Stromal cell of bone marrow (primary cell): ENCODE data around the gene PEMT.

Experiments
- DNase-seq: peaks from one replicate; pipeline ENCODE4 v3.0.0-alpha.2; 2012; ENCODE audit warnings: low read depth

The PEMT gene

DNA sequence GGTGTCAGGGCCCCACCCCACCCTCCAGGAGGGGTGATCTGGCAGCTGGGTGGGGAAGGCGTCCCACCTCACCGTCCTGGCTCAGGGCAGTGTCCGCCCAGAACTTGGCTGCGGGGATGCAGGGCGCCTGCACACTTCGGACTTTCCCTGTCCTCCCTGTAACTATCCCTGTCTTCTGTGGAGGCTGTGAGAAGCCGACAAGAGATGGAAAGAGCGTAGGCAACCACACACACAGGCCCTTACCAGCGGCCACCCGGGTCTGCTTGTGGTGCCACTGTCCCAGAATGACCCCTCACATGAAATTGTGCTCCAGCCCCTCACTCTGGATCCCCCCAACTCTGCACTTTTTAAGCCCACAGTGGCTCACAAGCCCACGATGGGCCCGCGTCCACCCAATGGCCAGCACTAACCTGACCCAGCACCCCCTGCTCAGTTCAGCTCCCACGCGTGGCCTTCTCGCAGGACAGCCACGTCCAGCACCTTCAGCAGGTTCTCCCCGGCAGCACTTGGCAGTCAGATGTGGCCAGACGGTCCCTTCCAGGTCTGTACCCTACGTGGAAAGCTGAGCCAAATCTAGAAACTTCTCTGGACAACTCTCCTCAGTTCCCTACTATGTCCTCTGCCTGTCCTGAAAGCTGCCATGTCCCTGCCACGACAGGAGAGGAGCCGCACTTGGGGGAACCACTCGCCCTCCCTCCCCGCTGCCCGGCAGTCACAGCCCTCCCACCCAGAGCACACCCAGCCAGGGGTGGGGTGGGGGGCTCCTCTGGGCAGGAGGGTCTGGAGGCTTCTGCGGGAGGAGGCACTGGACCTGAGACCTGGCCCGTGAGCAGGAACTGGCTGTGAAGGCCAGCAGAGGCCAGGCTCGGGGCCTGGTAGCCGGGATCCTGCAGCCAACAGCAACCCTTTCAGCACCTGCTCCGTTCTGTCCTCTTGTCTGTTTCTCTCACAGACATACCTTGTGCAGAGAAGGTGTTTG, 38.0 kb downstream of the PEMT start:
- no peak for DNase-seq

DNA sequence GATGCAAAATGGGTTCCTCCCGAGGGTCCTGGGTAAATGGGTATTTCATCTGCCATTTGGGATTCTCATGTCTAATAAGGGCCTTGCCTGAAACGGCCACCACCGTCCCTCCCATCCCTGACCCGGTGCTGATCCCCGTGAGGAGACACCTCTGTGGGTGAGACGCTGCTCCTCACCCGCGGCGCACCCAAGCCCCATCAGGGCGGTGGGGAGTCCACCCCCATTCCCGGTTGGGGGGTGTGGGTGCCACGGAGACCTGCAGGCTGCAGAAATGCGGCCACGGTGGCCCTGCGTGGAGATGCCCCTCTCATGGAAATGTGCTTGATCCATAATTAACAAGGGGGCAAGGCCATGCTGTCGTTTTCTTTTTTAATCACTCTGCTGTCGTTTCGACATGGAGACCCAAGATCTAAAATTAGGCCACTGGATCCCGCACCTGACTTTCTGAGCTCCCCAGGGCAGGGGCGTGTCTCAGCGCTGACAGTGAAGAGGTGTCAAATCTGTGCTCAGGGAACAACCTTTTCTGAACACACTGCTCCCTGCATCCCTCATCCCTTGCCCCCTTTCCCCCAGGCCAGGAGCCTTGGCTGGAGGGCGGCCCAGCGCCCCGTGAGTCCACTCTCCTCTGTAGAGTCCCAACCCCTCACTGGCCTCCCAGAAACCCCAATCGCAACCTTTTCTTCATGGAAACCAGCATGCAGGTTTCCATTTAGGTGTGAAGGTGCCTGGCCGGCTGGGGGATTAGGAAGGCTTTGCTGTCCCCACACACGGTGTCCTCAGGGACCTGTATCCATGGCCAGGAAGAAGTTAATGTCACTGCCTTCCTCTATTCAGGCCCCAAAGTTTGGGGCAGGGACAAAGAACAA, 38.9 kb downstream of the PEMT start:
- DNase-seq, result no peak

DNA sequence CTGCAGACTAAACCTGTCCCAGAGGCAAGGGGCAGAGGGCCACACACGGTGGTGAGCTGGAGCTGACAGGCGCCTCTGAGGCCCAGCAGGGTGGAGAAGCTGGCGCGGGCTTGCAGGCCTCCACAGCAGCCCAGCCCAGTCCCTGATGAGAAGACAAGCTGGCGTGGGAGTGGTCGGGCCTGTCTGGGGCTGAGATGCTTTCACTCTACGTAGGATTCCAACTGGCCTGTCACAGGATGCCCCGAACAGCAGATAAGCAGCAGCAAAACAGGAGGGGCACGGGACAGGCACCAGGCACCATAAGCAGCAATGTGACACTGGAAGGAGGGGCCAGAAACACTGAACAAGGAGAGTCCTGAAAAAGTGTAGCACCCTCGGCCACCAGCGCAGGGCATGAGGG, 40.1 kb downstream of the PEMT start:
- DNase-seq, result no peak

DNA sequence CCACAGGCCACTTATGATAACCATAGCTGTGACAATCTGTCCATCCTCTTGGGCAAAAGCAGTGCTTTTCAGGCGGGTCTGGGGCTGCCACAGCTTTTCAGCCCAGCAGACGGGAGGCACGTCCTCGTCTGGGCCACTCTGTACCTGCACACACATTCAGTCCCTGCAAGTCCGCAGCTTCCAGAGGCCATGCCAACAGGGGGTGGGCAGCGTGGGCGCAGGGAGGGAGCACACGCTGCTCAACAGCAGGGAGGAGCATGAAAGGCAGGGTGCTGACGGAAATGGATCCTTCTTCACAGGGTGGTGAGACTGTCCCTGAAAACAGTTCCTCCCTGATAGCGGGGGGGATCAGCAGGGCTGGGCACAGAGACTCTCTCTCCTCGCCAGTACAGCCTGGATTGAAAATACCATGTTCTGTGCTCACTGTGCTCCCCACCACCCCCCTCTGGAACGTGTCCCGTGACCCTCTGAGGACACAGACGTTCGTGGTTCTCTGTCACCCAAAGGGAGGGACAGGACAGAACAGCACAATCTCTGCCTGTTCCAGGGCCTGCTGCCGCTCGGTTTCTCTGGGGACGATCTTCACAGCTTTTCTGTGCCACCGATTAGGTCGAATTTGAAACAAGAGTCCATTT, 41.7 kb downstream of the PEMT start:
- DNase-seq, result no peak

DNA sequence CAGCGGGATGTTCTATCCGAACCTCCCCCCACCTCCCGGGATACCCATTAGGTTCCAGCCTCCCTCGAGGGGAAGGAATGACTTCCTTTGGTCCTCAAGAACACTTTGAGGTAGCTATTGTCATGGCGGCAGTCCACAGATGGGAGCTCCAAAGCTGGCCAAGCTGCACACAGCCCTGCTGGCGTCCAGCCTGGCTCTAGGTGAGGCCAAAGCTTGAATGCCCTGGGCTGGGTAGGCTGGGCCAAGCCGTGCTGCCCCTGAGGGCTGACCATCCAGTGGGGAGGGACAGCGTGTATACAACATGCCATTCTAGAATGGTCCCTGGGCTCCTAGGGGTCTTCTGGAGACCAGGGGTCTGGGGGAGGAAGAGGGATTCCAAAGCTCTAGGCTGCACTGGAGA, 43.5 kb downstream of the PEMT start:
- no peak for DNase-seq

DNA sequence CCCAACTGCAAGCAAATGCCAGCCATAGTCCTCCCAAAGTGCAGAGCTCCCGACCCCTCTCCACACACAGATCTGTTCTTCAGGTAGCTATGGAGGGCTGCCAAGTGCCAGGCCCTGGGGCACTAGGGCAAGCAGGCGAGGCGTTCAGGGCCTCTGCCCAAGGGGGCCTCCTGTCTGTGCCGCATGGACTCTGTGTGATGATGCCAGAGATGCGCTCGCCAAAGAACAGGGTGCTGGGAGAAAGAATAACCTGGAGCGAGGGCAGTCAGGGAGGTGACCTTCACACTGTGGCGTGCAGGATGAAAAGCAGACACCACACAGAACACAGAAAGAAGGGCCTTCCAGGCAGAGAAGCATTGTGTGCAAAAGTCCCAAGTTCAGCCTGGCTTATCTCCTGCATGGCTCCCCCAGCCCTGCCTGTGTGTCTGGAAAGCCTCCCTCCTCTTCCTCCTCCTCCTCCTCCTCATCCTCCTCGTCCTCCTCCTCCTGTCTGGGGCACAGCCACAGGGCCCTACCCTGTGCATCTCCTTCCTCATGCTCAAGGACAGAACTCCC, 44.2 kb downstream of the PEMT start:
- no peak for DNase-seq

DNA sequence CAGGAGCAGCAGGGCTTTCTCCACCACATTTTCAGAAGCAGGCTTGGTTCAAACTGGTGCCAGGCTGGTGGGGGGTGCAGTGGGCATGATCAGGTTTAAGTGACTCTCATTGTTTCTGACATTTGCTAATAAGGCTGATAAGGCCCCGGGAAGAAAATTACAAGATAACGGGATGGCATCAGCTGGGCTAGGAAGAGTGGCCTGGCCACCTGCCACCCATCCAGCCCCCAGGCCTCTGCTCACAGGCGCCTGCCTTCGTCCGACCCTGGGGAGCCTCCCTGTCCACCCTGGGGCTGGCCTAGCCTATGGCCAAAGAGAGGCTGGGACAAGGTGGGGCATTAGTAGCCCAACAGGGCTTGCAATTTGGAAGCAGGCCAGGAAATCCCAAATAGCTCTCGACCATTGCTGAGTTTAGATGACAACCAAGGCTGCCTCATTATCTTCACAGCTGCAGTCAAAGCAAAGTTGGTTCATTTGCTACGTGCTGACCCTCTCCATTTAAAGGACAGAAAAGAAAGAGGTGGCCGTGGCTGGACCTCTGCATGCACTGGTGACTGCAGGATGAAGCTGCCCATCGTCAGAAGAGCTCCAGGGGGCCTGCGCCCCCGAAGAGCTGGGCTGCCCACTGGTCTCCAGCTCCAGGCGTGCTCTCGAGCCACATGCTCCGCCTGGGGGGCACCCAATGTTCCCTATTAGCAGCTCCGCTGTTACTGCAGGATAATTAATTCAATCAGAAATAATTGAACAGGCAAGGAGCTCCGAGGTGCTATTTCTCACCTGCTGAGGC, 44.9 kb downstream of the PEMT start:
- no peak for DNase-seq

DNA sequence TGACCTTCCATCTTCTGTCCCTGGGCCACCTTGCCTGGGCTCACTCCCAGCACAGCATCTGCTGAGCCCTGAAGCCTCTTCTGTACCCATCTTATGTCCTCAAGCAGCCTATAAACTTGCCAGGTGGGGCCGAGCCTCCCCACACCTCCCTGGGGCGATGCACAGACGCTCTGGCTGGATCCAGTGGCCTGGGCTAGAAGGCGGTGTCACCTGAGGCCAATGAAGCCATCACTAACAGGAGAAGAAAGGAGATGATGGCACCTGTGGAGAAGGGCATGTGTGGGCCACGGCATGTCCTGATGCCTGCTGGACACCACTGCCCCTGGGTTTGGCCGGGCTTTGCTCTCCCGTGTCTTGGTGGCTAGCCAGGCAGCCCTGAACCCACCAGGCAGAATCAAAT, 45.5 kb downstream of the PEMT start:
- no peak for DNase-seq

DNA sequence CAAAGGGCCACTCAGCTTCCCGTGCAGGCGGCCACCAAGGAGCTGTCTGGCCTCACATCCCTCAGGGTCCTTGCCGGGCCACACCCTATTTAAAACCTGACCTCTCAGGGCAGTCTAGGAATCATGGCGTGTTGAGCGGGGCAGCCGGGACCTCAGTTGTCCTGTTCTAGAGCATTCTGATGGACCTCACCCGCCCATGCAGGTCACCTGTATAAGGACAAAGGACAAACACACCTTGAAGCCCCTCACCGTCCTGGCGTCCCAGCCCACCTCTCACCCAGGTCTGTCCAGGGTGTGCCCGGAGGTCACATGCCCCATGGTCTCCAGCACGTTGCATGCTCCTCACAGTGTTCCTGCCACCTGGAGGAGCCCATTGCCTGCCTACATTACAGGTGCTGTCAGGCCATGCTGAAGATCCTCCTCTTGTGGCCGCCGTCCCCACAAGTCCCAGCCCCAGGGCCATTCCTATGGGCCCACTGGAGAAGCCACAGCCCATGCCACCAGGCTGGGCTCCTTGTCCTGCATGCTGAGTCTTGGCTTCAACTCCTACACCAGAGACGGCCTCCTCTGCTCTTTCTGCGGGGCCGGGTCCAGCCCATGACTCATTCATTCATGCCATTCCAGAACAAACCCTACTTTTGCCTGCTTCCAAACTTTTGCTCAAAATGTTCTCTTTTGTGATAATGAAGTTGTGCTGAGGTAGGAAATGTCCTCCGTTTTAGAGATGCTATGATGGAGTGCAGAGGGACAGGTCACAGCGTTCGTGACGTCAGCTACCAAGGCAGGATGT, 46.3 kb downstream of the PEMT start:
- DNase-seq, result peak; percentile 40

DNA sequence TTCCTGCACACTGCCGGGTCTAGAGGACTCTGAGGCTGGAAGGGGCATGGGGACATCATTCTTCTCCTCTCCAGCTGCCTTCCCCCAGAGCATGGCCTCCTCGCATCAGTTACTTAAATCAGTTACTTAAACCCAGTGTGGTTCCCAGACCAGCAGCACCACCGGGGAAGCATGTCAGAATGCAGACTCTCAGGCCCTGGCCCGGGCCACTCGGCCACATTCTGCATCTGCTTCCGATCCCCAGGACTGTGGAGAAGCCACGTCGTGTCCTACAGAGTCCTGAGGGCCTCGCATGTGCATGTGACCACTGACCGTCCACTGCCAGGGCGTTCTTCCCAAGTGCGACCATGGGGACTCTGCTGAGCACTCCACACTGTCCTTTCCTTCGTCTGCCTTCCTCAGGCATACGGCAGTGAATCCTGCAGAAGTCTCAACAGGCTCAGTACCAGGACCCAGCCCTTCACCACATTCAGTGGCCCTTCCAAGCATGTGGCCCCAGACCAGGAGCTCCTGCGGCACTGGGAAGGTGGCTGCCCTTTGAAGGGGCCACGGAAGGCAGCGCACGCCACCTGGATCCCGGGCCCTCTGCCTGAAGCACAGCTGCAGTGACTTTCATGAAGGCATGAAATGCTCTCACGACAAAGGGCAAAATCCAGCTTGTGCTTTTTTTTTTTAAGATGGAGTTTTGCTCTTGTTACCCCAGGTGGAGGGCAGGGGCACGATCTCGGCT, 48.4 kb downstream of the PEMT start:
- no peak for DNase-seq

DNA sequence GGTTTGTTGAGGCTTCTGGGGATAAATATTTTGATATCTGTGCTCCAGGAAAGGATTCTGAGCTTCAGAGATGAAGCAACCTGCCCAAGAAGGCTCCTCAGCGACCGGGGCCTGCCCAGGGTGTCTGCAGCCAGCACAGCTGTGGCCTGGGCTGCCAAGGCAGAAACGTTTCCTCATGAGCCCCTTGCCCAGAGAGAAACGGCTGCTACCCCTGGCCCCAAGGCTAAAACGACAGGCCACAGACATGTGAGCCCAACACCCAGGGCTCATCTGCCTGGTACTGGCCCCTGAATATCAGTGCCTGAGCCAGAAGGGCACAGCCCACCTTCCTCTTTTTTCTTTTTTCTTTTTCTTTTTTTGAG, 49.9 kb downstream of the PEMT start:
- no peak for DNase-seq

DNA sequence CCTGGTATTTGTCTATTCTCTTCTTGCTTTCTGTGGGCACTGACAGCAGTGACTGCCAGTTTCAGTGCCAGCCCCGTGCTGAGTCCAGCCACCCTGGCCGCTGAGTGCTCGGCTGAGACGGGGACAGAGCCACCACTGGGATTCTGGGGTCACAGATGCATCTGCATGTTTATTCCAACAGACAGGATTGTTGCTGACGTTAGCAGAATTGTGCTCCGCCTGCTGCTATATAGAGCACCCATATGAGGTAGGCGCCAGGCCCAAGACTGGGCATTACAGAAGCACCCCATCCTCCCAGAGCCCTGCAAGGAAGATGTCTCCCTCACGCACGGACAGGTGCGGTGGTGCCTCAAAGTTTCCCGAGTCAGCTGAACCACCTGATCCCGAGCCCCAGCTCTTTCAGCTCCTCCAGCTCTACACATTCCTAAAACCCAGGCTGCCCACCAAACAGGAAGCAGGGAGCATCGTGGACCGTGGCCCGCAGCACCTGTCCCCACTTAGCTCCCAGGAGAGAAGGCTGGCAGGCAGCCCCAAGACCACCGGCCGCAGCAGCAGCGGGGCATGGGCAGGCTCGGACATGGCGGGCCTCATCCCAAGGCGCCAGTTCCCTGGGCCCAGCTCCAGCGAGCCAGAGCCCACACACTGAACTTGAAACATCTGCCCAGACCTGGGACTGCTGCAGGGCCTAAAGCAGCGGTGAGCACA, 50.4 kb downstream of the PEMT start:
- no peak for DNase-seq

DNA sequence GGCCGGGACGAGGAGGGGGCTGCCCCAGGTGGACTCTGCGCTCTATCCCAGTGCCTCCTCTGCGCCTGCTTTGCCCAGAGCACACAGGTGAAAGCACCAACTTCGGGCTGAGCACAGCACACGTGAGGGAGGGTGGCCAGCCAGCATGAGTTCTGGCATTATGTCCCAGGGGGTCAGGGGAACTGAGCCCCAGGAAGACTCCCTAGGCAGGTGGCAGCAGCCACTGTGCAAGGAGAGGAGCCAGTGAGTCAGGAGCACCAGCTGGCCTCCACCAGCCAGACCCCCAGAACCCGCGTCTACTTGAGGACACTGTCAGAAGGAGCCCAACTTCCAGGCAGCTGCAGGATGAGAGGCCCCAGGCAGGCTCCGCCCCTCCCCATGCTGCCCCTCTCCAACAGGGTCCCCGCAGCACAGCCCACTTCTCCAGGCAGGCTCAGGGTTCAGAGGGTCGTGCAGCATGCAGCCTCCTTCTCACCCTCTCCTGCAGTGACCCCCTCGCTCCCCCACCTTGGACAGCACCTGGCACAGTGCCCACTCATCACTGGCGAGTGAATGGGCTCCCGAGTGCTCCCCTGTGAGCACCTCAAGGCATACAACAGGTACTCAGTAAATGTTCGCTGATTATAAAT, 51.1 kb downstream of the PEMT start:
- no peak for DNase-seq

DNA sequence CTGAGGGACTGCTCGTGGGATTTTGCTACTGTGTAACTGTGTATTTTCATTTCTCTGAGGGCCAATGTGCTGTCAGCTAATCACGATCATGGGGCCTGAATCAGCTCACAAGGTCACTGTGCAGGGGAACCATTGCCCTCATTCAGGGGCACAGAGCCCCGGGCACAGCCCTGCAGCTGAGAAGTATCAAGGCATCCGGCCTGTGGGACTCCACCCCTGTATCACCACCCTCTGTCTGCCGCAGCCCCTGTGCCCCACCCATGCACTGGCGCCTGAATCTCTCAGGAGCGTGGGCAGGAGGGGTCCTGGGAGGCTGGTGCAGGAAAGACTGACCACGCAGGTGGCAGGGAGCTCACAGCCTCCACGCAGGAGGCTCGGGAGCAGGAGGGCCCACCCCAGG, 51.9 kb downstream of the PEMT start:
- no peak for DNase-seq

DNA sequence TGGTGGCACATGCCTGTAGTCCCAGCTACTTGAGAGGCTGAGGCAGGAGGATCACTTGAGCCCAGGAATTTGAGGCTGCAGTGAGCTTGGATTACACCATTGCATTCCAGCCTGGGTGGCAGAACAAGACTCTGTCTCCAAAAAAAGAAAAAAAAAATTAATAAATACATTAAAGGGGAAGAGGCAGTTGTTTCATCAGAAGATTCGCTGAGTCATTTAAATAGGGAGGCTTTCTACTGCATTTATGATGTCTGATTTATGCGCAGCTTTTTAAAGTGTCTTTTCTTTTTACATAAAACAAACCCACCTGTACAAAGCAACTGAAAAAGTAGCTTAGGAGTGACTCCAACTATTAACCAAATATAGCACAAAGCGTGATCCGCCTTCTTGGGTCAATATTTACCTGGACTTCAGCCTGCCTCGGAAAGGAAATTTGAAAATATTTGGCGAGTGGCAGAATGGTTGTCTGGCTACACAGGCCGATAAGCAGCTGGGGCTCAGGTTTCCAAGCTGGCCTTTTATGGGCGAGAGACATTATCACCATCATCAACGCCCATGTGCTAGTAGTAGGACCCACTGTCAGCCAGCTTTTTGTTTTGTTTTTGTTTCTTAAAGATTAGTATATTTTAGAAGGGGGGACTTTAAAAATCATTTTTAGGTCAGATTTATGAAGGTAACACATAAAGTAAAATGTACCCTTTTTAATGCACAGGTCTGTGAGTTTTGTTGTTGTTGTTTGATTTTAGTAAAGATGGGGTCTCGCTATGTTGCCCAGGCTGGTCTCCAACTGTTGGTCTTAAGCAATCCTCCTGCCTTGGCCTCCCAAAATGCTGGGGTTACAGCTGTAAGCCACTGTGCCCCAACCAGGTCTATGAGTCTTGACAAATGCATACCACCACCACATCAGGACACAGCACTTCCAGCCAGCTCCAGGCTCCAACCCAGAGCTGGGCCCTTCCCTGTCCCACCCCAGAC, 52.8 kb downstream of the PEMT start:
- no peak for DNase-seq

DNA sequence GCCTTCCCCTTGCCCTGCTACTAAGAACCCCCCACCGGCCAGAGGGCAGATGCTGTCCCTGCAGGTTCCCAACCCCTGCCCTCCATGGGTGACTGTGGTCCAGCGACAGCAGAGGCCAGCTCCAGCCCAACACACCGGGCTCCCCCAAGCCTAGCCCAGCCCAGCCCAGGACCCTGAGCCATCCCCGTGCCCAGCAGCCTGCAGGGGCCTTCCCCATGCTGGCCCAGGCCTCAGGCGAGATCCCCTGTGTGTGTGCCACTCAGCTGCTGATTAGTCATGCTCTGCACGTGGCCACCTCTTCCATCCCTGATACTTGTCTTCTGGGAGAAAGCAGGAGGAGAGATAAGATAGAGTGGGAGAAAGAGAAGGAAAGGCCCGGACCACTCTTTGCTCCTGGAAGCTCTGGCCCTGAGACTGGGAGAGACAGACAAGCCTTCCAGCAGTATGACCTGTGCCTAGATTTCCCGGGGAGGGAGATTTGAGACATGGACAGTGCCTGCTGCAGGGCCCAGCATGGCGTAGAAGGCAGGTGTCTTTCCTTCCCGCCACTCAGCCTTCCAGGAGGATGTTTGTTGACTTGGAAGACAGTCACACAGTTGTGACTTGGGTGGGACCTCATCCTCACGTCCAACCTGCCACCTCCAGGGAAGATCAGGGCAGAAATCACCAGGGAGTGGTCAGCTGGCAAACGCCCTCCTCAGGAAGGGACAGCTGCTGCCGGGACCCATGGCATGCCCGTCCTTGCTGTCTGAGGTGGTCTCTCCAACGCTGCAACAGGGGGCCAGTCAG, 54.0 kb downstream of the PEMT start:
- DNase-seq, result no peak

DNA sequence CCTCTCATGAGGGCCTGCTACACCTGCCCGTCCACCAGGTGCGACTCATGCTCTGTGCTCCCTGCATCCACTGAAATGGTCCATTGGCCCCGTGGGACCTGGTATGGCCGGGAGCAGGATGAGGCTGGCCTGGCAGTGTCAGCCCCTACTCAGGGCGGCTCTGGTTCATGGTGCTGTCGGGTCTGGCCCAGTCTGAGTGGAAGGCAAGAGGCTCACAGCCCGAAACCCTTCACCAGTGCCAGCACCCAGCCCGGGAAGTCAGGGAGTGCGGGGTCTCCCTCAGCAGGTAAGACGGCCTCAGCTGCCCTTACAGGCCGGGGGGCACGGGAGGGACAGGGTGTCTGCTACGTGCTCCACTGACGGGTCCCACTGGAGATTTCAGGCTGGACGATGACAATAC, 54.8 kb downstream of the PEMT start:
- DNase-seq, result no peak
